Activated T-cell treated with anti-CD3 and anti-CD28 coated beads, Interleukin-2, amount 50 U/mL, for 1 hour (primary cell): Measurements from ENCODE around the gene ATP2B2.

Experiments used
- DNase-seq: peaks from one replicate; pipeline ENCODE4 v3.0.0-alpha.2; 2020

Gene ATP2B2

DNA sequence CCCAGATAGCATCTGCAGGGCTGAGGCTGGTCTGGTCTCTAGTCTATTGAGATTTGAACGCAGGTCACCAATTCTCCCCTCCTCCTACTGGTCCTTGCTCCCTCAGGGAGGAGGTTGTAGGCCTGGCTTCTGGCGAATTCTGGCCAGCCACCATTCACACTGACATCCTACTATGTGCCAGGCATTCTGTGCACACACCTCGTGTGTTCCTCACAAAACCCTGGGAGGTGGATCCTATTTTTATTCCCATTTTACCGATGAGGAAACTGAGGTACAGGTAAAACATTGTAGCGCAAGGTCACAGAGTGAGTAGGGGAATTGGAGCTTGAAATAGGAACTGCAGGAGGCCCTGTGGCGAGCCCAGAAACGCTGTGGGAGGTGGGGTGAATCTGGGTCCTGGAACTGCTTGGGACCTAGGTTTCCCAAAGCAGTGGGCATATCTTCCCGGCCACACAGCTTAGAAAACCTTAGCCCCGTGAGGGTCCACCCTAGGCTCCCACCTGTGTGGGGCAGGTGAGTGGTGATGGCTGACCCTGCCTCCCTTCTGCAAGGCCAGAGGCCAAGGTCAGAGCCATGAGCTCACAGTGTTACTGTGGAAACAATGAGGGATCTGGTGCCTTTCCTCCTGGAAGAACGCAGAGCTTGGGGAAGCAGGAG, 4.8 kb upstream of the ATP2B2 start:
- no peak for DNase-seq

DNA sequence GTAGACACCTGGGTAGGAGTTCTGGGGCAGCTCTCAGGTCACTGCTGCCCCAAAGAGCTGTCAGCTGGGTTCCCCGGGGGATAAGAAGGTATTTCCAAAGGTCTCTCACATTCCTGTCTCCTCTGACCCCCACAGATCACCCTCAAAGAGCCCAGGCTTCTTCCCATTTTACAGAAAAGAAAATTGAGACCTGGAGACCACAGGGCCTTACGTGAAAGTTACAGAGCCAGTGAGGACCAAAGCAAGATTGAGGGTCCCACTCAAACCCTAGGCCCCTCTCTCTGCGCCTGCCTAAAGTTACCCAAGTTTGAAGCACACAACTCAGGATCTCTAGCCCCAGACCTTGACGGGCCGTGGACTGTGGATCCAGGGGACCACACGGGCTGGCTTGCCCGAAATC, 3.9 kb upstream of the ATP2B2 start:
- DNase-seq = no peak

DNA sequence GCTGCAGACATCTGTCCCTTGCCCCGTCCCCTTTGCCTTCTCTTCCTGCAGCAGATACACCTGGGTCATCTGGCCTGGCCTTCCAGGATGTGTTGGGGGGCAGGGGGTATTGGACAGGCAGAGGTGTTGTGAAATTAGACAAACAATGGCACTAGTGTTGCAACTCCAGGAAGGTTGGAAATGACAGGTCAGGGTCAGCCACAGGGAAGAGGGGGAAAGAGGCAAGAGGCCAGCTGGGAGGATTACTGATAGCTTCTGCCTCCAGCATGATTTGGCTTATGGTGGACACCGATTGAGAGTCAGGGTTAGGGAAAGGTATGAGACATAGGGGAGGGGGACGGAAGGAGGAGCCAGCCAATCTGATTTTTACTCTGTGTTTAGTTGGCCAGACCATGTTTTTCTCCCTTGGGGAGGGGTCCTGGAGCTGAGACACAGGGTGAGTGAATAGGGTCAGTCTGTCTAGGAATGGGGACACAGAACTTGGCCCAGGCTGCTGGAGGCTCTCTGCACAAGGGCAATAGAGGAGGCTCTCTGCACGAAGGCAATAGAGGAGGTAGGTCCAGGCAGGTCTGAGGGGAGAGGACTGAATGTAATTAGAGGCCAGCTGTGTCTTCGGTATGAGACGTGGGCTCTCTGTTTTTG, 3.4 kb upstream of the ATP2B2 start:
- DNase-seq = no peak

DNA sequence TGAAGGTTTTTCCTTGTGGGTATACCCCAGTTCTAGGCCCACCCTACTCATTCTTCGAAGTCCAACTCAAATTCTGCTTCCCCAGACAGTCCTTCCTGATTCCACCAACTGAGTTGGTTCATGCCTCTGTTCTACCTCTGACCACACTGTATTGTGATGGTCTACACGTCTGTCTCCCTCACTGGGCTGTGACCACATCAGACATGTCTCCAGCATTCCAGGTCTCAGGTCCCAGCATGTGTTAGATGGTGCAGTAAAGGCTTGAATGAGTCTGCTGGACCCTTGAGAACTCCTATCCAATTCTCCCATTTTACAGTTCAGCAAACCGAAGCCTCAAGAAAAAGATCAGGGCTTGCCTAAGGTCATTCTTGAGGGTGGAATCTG, 2.8 kb upstream of the ATP2B2 start:
- no peak for DNase-seq

DNA sequence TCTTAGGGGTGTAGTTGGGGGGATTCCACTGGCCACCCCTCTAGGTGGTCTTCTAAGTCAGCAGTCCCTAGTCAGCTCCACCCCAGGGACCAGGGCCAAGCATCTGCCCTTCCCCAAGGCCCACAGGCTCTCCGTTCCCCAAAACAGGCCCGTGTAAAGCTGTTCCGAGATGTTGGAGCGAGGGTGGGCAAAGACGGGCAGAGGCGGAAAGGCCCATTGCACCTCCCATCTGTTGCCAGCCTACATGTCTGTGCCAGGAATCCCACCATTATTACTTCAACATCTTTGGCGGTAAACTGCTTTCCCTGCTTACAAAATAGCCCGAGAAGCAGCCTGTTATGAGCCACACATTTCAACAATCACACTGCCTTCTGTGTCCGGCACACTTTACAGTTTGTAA, 1.9 kb upstream of the ATP2B2 start:
- DNase-seq = no peak

DNA sequence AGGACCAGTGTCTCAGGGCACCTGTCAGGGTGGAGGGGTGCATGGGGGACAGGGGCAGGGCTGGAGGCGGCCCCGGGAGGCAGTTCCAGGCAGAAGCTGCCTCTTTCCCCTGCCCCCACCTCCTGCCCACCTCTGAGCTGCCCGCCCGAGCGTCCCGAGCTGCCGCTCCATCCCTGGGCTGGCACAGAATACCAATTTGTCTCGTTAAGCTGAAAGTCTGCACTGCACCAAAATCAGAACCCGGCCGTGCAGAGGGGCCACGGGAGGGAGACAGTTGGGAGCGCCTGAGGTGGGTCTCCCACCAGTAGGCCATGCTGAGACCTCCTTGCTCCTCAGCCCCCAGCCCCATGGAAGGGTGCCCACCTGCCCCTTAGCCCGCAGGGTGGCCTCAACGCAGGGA, 1.3 kb upstream of the ATP2B2 start:
- no peak for DNase-seq

DNA sequence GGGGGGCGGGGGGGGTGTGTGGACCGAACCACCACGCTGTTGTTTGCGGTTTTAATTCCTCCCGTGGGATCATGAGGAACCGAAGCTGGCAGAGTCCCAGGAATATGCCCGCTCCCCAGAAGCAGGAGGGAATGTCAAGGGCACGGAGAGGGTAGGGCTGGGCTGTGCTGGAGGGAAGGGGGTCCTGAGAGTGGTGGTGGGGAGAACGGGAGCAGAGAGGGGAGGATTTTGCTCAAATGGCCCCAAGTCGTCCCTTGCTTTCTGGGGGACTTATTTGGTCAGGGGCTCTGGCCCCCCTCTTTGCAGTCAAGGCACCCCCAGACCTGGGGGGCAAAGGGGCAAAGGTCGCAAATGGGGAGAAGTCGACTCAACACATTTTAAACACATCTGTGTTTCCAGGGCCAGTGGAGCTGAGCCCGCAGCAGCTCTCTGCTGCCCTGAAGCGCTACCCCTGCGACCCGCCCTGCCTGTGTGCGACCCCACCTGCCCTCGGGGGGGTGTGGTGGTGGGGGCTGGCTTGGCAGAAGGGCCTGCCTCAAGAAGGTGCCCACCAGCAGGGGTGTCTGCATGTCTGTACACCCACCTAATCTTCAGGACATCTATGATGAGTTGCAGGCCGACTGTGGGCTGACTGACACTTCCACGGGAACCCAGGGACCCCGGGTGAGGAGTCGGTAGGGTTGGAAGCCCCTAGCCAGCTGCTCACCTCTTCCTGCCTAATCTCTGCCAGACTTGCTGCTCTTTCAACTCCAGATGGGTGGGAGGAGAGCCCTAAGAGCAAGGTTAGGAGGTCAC, 602 bp upstream of the ATP2B2 start:
- no peak for DNase-seq

DNA sequence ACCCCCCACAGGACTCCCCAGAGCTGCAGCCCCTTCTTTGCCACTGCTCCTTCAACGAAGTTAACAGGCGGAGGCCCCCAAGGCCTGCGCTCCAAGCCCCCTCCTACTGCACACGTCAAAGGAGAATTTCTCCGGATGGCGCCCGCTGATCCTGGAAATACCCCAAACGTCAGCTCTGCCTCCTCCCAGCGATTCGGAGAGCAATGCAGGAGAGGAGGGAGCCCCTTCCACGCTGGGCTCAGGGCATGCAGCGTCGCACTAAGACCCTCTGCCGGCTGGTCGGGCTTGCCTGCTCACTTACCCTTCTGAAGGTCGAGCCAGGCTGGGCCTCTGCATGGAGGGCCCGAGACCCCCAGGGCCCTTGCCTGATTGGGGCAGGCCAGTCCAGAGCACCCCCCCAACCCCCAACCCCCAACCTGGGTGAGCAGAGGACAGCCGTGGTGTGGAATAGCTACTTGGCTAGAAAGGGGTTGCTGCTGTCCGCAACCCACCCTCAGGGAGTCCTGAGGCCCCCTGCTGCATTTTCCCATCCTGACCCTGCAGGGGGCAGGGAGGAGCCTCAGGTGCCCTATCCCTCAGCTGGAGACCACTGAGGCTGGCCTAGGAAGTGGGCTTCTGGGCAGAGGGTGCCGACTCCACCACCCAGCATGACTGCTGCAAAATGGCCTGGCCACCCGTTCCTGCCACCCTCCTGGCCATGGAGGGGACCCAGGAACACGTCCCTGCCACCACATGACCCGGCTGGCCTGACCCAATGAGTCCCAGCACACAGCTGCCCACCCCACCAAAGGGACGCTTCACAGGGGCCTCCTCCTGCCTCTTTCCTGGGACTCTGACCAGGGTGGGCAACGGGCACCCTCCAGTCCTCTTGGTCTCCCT, 976 bp downstream of the ATP2B2 start:
- no peak for DNase-seq

DNA sequence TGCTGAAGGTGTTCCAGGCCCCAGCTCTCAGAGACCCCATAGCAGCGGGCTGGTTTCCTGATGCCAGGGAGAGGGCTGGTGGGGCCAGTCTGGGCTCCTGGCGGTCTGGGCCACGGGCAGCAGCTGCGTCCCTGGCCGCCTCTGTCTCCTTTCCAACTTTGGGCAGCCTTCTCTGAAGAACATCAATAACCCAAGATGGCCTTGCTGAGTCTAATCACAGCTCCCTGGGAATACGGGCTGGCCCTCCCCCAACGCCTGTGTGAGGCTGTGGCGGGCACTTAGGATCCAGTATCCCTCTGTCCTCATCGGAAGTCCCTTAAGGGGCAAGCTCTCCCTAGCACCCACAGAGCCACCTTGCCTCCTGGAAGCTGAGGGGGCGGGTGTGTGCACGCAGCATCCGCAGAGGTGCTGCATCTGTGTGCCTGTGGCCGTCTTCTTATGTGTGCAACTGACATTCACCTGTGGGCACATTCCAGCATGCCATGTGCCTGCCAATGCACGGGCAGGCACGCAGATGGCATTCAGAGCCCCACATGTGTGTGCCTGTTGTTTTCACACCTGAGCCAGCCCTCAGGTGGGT, 2.1 kb downstream of the ATP2B2 start:
- no peak for DNase-seq

DNA sequence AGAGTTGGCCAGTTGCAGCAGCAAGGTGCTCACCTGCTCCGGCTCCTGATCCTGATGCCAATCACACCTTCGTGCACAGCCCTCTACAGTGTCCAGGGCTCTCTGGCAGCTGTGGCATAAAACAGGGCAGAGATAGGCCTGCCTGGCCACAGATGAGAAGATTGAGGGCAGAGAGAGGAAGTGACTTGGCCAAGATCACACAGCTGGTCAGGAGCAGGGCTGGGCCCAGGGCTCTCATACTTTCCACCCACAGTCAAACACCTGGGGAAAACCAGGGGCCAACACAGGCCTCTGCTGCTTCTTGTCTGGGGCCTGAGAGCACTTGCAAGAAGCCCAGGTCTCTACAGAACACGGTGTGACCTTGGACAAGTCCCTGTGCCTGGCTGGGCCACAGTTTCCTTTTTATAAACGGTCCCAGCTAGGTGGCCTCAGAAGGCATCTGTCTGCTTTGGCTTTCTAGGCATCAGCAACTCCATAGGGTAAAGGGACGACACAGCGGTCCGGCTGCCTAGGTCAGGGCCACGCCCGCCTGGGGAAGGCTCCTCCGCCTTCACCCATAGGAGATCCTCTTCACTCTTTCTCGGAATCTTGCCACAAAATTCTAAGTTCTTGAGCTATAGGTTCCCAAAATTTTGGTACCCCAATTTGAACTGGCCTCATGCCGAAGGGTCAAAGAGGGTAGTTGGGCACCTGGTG, 3.1 kb downstream of the ATP2B2 start:
- DNase-seq = no peak

DNA sequence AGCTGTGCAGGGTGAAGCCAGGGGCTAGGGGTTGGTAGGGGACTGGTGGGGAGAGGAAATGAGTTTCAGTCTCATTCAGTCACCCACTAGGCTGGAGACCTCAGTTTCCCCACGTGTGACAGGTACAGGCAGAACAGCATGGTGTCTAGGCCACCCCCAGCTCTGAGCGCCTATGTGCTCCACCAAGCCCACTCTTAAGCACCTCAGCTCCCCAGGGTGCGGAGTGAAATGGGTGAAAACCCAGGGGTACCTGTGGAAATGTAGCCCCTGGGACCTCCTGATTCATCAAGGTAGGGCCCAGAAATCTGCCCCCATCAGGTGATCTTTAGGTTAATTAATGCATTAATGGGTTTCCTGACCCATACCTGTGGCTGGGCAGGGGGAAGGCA, 3.7 kb downstream of the ATP2B2 start:
- DNase-seq = no peak

DNA sequence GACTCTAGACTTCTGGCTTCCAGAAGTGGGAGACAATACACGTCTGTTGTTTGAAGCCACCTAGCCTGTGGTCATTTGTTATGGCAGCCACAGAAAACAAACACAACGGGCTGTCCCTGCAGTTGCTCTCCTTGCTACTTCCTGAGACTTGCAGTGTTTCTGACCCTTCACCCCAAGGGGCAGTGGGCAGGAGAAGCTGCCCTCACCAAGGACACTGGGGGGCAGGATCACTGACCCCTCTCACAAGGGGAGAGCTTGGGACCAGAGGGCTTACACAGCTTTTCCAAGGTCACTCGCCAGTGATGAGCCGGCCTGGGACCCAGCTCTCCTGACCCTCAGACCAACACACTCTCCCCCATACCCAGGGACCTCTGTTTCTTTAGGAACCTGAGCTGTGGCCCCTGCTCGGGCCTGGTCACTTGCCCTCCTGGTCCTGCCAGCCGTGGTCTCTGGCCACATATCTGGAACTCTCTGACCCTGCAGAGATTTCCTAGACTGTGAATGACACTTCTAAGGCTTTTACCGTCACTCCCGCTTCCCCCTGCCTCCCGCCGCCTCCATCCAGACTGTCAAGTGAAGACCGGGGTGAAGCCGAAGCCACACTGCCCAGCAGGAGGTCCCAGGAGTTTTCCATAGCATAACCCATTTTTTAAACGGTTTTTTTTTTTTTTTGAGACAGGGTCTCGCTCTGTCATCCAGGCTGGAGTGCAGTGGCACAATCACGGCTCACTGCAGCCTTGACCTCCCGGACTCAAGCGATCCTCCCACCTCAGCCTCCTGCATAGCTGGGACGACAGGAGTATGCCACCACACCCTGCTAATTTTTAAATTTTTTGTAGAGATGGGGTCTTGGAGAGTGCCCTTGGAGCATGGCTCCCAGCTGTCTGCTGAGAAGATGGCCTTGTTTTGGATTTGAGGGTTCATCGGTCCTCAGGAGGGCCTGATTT, 4.4 kb downstream of the ATP2B2 start:
- no peak for DNase-seq

DNA sequence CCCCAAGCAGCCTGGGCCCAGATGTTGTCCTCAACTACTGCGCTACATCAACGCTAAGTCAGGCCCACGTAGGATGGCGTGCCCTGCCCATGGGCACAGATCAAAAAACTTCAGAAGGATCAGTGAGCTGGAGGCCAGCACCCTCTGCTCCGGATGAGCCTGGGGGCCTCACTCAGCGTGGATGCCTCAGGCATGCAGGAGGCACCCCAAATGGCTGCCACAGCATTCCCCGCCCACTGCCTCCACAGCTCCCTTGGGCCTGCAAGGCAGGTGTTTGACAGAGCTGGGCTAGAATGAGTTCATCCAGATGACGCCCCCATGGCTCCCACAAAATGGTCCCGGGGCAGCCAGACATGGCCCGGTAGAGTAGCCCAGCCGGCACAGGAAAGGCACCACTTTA, 7.1 kb downstream of the ATP2B2 start:
- DNase-seq = no peak

DNA sequence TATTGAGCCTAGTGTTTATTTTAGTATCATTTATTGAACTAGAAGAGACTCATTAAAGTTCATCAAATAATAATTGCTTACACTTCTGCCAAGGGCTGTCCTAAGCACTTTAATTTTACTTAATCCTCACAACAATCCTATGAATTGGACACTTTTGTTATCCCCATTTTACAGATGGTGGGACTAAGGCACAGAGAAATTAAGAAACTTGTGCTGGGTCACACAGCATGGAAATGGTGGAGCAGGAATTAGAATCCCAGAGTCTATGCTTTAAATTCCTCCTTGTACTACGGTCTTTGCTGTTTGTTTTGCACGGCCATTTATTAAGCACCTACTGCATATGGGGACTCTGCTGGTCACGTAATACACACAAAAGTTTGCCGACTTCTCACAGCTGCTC, 7.9 kb downstream of the ATP2B2 start:
- DNase-seq = no peak

DNA sequence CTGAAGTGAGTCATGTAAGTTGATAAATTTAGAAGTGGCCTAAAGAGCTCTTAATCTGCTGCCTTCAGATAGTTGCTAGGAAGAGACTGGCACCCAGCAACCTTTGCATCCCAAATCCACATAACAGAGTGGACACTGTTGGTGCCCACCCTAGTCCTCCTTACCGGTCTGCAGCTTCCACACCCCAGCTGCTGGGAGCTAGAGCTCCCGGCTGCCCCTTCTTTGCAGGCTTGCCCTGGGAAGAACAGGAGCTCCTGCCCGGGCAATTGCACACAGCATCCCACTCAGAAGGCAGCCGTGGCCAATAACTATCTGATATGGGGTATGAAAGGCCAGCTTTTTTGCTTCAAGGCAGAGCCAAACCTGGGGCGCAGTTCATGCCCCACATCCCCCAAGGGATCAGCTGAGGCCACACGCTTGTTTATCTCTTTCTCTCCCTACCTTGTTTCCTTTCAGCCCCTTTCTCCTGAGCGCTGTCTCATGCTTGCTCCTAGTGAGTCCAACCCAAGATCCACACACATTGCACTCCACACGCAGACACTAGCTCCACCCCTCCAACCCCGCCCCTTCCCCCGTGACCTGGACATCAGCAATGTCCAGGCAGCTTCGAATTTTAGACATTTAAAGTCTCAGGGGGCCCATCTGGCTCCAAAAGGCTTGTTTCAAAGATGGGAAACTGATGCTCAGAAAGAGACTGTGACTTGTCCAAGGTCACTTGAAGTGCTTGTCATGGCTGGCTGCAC, 9.1 kb downstream of the ATP2B2 start:
- no peak for DNase-seq

DNA sequence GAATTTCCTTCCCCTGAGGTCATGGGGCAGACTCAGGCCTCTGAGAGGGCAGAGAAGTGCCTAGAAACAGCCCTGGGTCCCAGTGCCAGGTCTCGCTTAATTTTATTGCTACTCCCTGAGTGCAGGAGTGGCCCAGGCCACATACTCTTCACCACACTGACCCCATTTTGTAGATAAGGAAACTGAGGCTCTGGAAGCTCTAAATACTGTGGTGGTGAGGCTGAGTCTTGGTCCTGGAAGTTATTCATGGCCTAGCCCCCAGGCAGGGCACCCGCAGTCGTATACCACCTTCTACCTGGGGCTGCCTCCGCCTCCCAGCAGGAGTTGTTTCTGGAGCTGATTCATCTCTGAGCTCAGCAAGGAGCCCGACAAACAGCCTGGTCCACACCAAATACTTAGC, 9.8 kb downstream of the ATP2B2 start:
- no peak for DNase-seq

DNA sequence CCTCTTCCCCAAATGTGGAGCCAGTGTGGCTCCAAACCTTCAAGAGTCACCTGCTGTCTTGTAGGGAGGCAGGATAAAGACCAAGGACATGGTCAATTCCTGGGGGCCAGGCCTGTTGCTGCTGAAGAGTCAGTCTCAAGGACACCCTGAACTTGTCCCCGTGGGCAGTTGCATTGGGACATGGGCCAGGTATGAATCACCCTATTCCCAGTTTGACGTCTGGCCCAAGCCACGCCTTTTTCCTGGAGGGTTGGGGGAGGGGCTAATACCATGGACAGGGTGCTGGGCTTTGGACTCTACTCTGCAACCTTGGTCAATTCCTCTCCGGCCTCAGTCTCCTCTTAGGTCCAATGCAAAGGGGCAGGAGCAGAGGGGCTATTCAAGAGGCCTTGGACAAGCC, 10.4 kb downstream of the ATP2B2 start:
- DNase-seq = no peak

DNA sequence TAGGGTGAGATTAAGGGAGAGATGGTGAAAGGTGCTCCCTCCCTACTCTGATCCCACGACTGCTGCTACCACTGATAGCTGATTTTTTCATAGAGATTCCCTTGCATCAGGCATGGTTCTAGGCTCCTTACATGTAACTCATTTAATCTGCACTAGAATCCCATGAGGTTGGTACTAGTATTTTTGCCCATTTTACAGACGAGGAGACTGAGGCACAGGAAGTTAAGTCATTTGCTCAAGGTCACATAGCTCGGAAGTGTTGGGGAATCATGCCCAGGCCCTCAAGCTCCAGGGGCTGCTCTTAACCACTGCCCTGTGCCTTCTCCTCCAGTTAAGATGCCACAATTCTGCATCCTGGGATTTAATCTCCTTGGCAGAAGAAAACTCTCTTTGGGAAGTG, 11.2 kb downstream of the ATP2B2 start:
- DNase-seq = no peak

DNA sequence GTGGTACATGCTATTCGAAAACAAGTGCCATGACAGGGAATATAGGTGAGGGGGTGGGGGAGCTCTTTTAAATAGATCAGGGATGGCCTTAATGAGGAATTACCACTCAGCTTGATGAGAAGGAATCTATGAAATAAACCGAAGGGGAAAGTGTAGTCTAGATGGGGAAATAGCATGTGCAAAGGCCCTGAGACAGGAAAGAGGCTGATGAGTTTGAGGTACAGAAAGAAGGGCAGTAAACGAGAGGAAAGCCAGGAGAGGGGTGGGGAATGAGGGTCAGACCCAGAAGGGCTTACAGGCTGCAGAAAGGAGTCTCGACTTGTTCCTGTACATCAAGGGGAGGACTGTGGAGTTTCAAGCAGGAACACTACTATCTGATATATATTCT, 12.2 kb downstream of the ATP2B2 start:
- DNase-seq = no peak
